Neutrophil (primary cell): Measurements from ENCODE around the gene TSPAN19.

ENCODE experiments used
- H3K27ac ChIP-seq: fragments of 200-600 bp; sonication (generic); 2 replicates; pipeline ENCODE4 v1.5.1; 2016; ENCODE audit warnings: mild to moderate bottlenecking, moderate library complexity
- H3K27me3 ChIP-seq: fragments of 200-600 bp; sonication (generic); 2 replicates; pipeline ENCODE4 v1.6.0; 2016; ENCODE audit warnings: mild to moderate bottlenecking
- H3K36me3 ChIP-seq: fragments of 200-600 bp; sonication (generic); 2 replicates; pipeline ENCODE4 v1.5.1; 2017
- H3K4me1 ChIP-seq, 2 experiments: fragments of 200-600 bp in 1 of 2; sonication (generic) in 1 of 2; 1 replicate in 1 of 2; 2 replicates in 1 of 2; pipeline versions ENCODE4 v1.5.1 to v1.6.1; 2013 to 2016; ENCODE audit warnings: low read depth in 1 of 2, low read length in 1 of 2, mild to moderate bottlenecking in 1 of 2, moderate library complexity in 1 of 2; ENCODE audit not compliant: control insufficient read depth in 1 of 2, insufficient read depth in 1 of 2
- H3K4me3 ChIP-seq, 2 experiments: fragments of 200-600 bp in 1 of 2; sonication (generic) in 1 of 2; 1 replicate in 1 of 2; 2 replicates in 1 of 2; pipeline ENCODE4 v1.5.1; 2013 to 2016; ENCODE audit warnings: low read depth in 1 of 2, low read length in 1 of 2, mild to moderate bottlenecking in 1 of 2, moderate library complexity in 1 of 2
- H3K9me3 ChIP-seq: fragments of 200-600 bp; sonication (generic); 2 replicates; pipeline ENCODE4 v1.5.1; 2016
- TF ChIP-seq, protein P1 (sequence below): fragments of 200-600 bp; sonication (generic); IDR thresholded peaks from 2 replicates; pipeline ENCODE4 v1.5.1; 2016; ENCODE audit warnings: antibody characterized with exemption

Gene TSPAN19

DNA sequence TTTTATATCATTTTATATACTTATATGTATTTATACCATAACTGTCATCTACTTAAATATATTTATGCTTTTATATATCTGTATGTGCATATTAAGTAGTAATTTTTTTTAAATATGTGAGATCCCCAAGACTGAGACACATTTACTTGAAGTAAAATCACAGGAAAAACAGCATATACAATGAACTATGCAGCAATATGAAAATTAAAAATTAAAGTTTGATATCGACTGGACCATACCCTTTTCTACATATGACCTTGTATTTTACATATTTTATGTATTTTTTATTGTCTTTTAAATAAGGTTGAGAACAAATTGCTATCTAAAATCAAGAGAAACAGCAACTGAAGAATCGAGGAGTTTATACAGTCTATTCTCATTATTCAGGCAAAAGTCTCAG, 50.0 kb downstream of the TSPAN19 start:
- Histone ChIP-seq H3K9me3 (no peaks in the 10 kb centered on the region), H3K27me3 (no peaks in the 10 kb centered on the region), H3K4me3 (no peak overlapping the region), H3K36me3 (no peaks in the 10 kb centered on the region), H3K27ac (no peak overlapping the region), H3K4me1 (no peaks in the 10 kb centered on the region)
- TF ChIP-seq, protein P1, sequence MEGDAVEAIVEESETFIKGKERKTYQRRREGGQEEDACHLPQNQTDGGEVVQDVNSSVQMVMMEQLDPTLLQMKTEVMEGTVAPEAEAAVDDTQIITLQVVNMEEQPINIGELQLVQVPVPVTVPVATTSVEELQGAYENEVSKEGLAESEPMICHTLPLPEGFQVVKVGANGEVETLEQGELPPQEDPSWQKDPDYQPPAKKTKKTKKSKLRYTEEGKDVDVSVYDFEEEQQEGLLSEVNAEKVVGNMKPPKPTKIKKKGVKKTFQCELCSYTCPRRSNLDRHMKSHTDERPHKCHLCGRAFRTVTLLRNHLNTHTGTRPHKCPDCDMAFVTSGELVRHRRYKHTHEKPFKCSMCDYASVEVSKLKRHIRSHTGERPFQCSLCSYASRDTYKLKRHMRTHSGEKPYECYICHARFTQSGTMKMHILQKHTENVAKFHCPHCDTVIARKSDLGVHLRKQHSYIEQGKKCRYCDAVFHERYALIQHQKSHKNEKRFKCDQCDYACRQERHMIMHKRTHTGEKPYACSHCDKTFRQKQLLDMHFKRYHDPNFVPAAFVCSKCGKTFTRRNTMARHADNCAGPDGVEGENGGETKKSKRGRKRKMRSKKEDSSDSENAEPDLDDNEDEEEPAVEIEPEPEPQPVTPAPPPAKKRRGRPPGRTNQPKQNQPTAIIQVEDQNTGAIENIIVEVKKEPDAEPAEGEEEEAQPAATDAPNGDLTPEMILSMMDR: no peak

DNA sequence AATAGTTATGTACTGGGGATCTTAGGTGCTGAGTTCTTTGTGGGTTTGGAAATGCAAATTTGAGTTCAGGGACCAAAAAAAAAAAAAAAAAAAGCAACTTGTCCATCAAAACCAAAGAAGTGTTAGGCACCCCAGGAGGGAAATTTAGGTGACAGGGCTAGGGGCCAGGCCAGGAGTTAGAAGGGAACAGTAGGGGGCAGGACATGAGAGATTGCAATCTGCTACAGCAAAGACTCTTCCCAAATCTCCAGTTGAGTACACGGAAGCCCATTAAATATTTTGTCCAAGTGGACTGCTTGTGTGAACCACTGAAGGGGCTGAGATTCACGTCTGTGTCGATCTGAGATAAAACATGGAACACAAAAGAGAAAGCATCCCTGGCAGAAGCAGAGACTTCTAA, 52.8 kb downstream of the TSPAN19 start:
- Histone ChIP-seq H3K27me3 (no peaks in the 10 kb centered on the region), H3K27ac (no peak overlapping the region), H3K4me1 (no peaks in the 10 kb centered on the region), H3K36me3 (no peaks in the 10 kb centered on the region), H3K4me3 (no peak overlapping the region), H3K9me3 (no peaks in the 10 kb centered on the region)
- TF ChIP-seq, protein P1: no peak

DNA sequence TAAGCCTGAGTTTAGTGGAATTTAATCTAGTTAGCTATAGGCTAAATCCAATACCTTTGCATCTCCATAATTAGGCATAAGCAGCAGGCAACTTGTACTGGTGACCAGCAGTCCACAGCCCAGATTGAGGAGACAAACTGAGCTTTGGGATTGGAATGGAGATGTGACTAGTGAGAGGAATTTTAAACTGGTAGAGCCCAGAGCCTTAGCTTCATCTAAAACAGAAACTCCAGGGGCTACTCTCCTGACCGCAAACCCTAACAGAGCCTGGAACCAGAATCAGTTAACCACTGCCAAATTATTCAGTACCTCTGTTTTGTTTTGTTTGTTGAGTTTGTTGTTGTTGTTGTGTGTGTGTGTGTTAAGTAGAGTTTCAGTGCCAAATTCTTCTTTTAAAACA, 53.2 kb downstream of the TSPAN19 start:
- TF ChIP-seq, protein P1: no peak
- Histone ChIP-seq H3K27me3 (no peaks in the 10 kb centered on the region), H3K36me3 (no peaks in the 10 kb centered on the region), H3K9me3 (no peaks in the 10 kb centered on the region), H3K27ac (no peak overlapping the region), H3K4me3 (no peak overlapping the region), H3K4me1 (no peaks in the 10 kb centered on the region)

DNA sequence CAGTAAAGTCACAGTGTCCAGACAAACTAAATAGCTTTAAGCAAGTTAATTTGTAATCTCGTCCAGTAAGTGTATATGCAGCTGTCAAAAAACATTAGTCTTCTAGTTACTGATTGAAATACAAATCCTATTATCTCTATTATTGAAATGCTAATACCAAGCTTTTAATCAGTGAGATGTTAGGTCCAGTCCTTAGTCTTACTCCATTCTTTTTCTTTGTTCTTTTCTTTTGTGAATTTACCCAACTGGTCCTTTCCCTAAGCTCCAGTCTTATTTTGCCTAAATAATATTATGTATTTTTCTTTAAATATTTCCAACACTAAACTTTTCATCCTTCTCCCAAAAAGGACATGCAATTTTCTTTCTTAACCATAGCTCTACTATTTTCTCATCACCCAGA, 57.2 kb downstream of the TSPAN19 start:
- Histone ChIP-seq H3K27me3 (no peaks in the 10 kb centered on the region), H3K9me3 (no peaks in the 10 kb centered on the region)
- TF ChIP-seq, protein P1: no peak

DNA sequence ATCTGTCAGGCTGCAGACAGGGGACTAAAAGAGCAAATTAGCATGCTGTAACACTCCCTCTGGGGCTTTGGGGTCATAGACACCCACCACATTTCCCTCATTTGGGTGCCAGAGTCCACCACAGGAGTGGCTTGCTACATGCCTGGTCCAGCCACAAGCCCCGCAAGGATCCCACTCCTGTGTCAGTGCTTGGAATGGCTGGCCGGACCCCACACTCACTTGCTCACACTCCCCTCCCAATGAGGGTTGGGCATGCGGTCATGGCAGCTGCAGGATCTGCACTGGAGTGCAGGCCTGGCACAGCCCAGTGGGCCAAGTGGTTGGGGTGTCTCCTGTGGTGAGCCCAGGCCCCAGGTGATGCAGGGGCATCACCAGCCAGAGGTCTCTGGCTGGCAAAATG, 59.9 kb downstream of the TSPAN19 start:
- no peak overlapping the region for H3K27ac ChIP-seq
- TF ChIP-seq, protein P1: no peak
- H3K4me3 ChIP-seq: no peak overlapping the region
- H3K27me3 ChIP-seq: no peaks in the 10 kb centered on the region
- no peaks in the 10 kb centered on the region for H3K4me1 ChIP-seq
- no peaks in the 10 kb centered on the region for H3K9me3 ChIP-seq
- no peaks in the 10 kb centered on the region for H3K36me3 ChIP-seq

More for the DNA sequence above, 57.2 kb downstream of the TSPAN19 start:
- no peaks in the 10 kb centered on the region for H3K36me3 ChIP-seq
- no peak overlapping the region for H3K27ac ChIP-seq
- H3K4me3 ChIP-seq: no peak overlapping the region
- no peaks in the 10 kb centered on the region for H3K4me1 ChIP-seq
